ENCODE results near the gene OOSP2. TPM values are rescaled to one million over a fixed set of nuclear protein-coding genes. Genes with fewer than 3 reads are reported as not detected.
"Not testable (repeated sequence)": the region's sequence is repeated elsewhere in the genome, so short reads cannot be mapped to it uniquely, and the experiment has no call there.

The OOSP2 gene
- total RNA-seq, 3 donors from 2014 or later, result not detected

GRCh38 chr11:60029015-60029632 is 11.1 kb upstream of the OOSP2 start:
- no peaks in the 10 kb centered on the region for H3K36me3 ChIP-seq
- H3K9me3 ChIP-seq, result no peaks in the 10 kb centered on the region
- no peak for DNase-seq (ENCODE audit: low spot score in 2 of 2)
- H3K27me3 ChIP-seq, result no peaks in the 10 kb centered on the region
- H3K4me3 ChIP-seq, result no peak overlapping the region
- H3K4me1 ChIP-seq, result no peaks in the 10 kb centered on the region
- TF ChIP-seq POLR2A (IDR thresholded peaks at IDR 0.05), result no peak
- TF ChIP-seq POLR2AphosphoS5 (IDR thresholded peaks at IDR 0.05), result no peak
- TF ChIP-seq, protein P1, sequence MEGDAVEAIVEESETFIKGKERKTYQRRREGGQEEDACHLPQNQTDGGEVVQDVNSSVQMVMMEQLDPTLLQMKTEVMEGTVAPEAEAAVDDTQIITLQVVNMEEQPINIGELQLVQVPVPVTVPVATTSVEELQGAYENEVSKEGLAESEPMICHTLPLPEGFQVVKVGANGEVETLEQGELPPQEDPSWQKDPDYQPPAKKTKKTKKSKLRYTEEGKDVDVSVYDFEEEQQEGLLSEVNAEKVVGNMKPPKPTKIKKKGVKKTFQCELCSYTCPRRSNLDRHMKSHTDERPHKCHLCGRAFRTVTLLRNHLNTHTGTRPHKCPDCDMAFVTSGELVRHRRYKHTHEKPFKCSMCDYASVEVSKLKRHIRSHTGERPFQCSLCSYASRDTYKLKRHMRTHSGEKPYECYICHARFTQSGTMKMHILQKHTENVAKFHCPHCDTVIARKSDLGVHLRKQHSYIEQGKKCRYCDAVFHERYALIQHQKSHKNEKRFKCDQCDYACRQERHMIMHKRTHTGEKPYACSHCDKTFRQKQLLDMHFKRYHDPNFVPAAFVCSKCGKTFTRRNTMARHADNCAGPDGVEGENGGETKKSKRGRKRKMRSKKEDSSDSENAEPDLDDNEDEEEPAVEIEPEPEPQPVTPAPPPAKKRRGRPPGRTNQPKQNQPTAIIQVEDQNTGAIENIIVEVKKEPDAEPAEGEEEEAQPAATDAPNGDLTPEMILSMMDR (IDR thresholded peaks at IDR 0.05), result no peak
- no peak overlapping the region for H3K27ac ChIP-seq
- intact Hi-C loops (cut with DNase I; ENCODE audit: low total_unique reads), result no loop called here

GRCh38 chr11:60050422-60050821 is 10.2 kb downstream of the OOSP2 start:
- DNase-seq (ENCODE audit: low spot score in 2 of 2); H3K4me3 ChIP-seq; H3K4me1 ChIP-seq; H3K9me3 ChIP-seq; H3K36me3 ChIP-seq; intact Hi-C loops (cut with DNase I; ENCODE audit: low total_unique reads); H3K27me3 ChIP-seq; H3K27ac ChIP-seq: not testable (repeated sequence)

- DNase-seq (ENCODE audit: low spot score in 2 of 2); intact Hi-C loops (cut with DNase I; ENCODE audit: low total_unique reads); H3K4me3 ChIP-seq; H3K27ac ChIP-seq; H3K9me3 ChIP-seq; H3K27me3 ChIP-seq; H3K4me1 ChIP-seq; H3K36me3 ChIP-seq: not testable (repeated sequence)
Observed at GRCh38 chr11:60050839-60051238, 10.6 kb downstream of the OOSP2 start.

DNA sequence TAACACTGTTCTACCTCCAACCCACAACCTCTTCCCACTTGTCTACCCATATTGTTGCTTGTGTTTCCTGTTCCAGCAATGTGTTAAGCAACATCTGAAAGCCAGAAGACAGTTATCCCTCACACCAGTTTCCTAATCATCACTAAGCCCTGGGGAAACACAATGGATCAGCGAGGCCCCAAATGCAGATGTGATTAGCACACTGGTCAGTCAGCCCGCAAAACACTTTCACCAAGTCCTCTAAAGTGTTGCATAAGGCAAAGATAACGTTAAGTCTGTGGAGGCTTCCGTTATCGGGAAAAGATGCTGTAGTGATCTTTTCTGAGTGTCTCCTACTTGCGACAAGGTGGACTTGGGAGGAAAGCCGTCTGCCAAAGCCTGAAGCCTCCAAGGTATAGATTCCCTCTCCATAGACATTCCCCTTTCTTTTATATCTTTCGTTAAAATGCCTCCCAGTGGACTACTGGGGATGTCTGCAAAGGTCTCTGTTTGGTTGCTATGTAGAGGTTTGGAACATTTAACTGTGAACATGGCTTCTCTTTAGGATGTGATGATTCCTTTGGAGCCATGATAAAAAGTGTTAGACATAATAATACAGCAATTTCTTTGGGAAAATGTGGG is 16.2 kb downstream of the OOSP2 start, which contains the start of gene MS4A3:
Gene MS4A3, plus strand, starts transcription at position 317 of the 621 bp plus-strand sequence. CDS start 4,496 bp downstream, outside the sequence.
- H3K27ac ChIP-seq, result no peak within 1 kb of the TSS
- H3K27me3 ChIP-seq, result no peaks in the 10 kb centered on the region
- H3K4me3 ChIP-seq, result no peak within 1 kb of the TSS
- H3K9me3 ChIP-seq, result peaks cover 0 to 4% of the 10 kb centered on the region in 2 donors
- intact Hi-C loops (cut with DNase I; ENCODE audit: low total_unique reads), result no loop called here
- TF ChIP-seq POLR2A (IDR thresholded peaks at IDR 0.05) (no peak), POLR2AphosphoS5 (IDR thresholded peaks at IDR 0.05) (no peak)
- TF ChIP-seq, protein P1 (IDR thresholded peaks at IDR 0.05), result no peak
- H3K4me1 ChIP-seq, result no peaks in the 10 kb centered on the region
- no peak for DNase-seq (ENCODE audit: low spot score in 2 of 2)
- H3K36me3 ChIP-seq, result no peaks in the 10 kb centered on the region

GRCh38 chr11:60059052-60059451 is 18.8 kb downstream of the OOSP2 start:
- Histone ChIP-seq H3K27me3 (no peaks in the 10 kb centered on the region), H3K9me3 (peaks cover 0 to 4% of the 10 kb centered on the region in 2 donors), H3K27ac (no peak overlapping the region), H3K36me3 (no peaks in the 10 kb centered on the region), H3K4me1 (no peaks in the 10 kb centered on the region), H3K4me3 (no peak overlapping the region)
- intact Hi-C loops (cut with DNase I; ENCODE audit: low total_unique reads), result no loop called here
- TF ChIP-seq POLR2AphosphoS5 (IDR thresholded peaks at IDR 0.05) (no peak), POLR2A (IDR thresholded peaks at IDR 0.05) (no peak)
- TF ChIP-seq, protein P1 (IDR thresholded peaks at IDR 0.05), result no peak
- no peak for DNase-seq (ENCODE audit: low spot score in 2 of 2)

GRCh38 chr11:60059521-60060240 is 19.5 kb downstream of the OOSP2 start:
- no peaks in the 10 kb centered on the region for H3K4me1 ChIP-seq
- no peaks in the 10 kb centered on the region for H3K36me3 ChIP-seq
- no peak overlapping the region for H3K27ac ChIP-seq
- DNase-seq (ENCODE audit: low spot score in 2 of 2), result no peak
- TF ChIP-seq, protein P1 (IDR thresholded peaks at IDR 0.05), result no peak
- TF ChIP-seq POLR2A (IDR thresholded peaks at IDR 0.05) (no peak), POLR2AphosphoS5 (IDR thresholded peaks at IDR 0.05) (no peak)
- intact Hi-C loops (cut with DNase I; ENCODE audit: low total_unique reads), result no loop called here
- no peaks in the 10 kb centered on the region for H3K27me3 ChIP-seq
- H3K4me3 ChIP-seq, result no peak overlapping the region
- H3K9me3 ChIP-seq, result peaks cover 0 to 4% of the 10 kb centered on the region in 2 donors
